Neural cell (in vitro differentiated cells): ENCODE measurements around the gene ZBTB40. TPM values are rescaled to one million over a fixed set of nuclear protein-coding genes. Genes with fewer than 3 reads are reported as not detected.

Experiments used
- H2AFZ ChIP-seq: fragments of 200-600, 300-800 bp; sonication (generic), shearing (Covaris generic); 2 replicates; pipeline ENCODE4 v1.6.0; 2014; ENCODE audit warnings: low read depth, mild to moderate bottlenecking, antibody characterized with exemption, low read length, moderate library complexity
- H3F3A ChIP-seq: fragments of 200-600 bp; shearing (Covaris generic); 2 replicates; pipeline ENCODE4 v1.6.1; 2016; ENCODE audit warnings: mild to moderate bottlenecking, moderate library complexity, mixed read lengths, antibody characterized with exemption, low read length; ENCODE audit not compliant: insufficient read depth, poor library complexity, severe bottlenecking
- H3K27ac ChIP-seq: fragments of 200-600, 300-800 bp; sonication (generic), shearing (Covaris generic); 2 replicates; pipeline ENCODE4 v1.5.1; 2014; ENCODE audit warnings: mild to moderate bottlenecking, low read length, moderate library complexity
- H3K27me3 ChIP-seq: fragments of 300-800, 200-600 bp; sonication (generic), shearing (Covaris generic); 2 replicates; pipeline ENCODE4 v1.6.0; 2014; ENCODE audit warnings: mild to moderate bottlenecking, low read depth, low read length, moderate library complexity; ENCODE audit not compliant: insufficient read depth
- H3K36me3 ChIP-seq: fragments of 300-800, 200-600 bp; sonication (generic), shearing (Covaris generic); 2 replicates; pipeline ENCODE4 v1.5.1; 2014; ENCODE audit warnings: mild to moderate bottlenecking, antibody characterized with exemption, low read length, moderate library complexity; ENCODE audit not compliant: insufficient read depth
- H3K4me2 ChIP-seq: fragments of 300-800, 200-600 bp; sonication (generic), shearing (Covaris generic); 2 replicates; pipeline ENCODE4 v1.6.0; 2014; ENCODE audit warnings: mild to moderate bottlenecking, low read length
- H3K4me3 ChIP-seq: fragments of 300-800, 200-600 bp; sonication (generic), shearing (Covaris generic); 2 replicates; pipeline ENCODE4 v1.5.1; 2014; ENCODE audit warnings: mild to moderate bottlenecking, low read length, moderate library complexity
- H3K79me2 ChIP-seq: fragments of 200-600 bp; shearing (Covaris generic); replicated peaks from 2 replicates; pipeline ENCODE4 v1.6.0; 2014; ENCODE audit warnings: mild to moderate bottlenecking, low read length, moderate library complexity; ENCODE audit not compliant: insufficient read depth
- H3K9ac ChIP-seq: fragments of 300-800, 200-600 bp; sonication (generic), shearing (Covaris generic); 2 replicates; pipeline ENCODE4 v1.6.1; 2016; ENCODE audit warnings: mild to moderate bottlenecking, low read length, mixed read lengths
- H3K9me2 ChIP-seq: fragments of 200-600 bp; shearing (Covaris generic); 2 replicates; pipeline ENCODE4 v1.6.1; 2016; ENCODE audit warnings: mild to moderate bottlenecking, low read length, mixed read lengths; ENCODE audit not compliant: insufficient read depth
- H3K9me3 ChIP-seq: fragments of 200-600, 300-800 bp; sonication (generic), shearing (Covaris generic); 2 replicates; pipeline ENCODE4 v1.6.1; 2016; ENCODE audit warnings: mild to moderate bottlenecking, mixed run types, low read length, moderate library complexity, mixed read lengths
- H4K20me1 ChIP-seq: fragments of 200-600 bp; shearing (Covaris generic); 2 replicates; pipeline ENCODE4 v1.6.1; 2016; ENCODE audit warnings: mild to moderate bottlenecking, mixed run types; ENCODE audit not compliant: insufficient read depth
- EP300 ChIP-seq: fragments of 450-650 bp; conservative IDR thresholded peaks from 2 replicates; pipeline ENCODE4 v1.6.1; 2014; ENCODE audit warnings: antibody characterized with exemption, mild to moderate bottlenecking, moderate library complexity; ENCODE audit not compliant: poor library complexity, severe bottlenecking
- EZH2 ChIP-seq: fragments of 200-600, 300-800 bp; shearing (Covaris generic), sonication (generic); IDR thresholded peaks from 2 replicates; pipeline ENCODE4 v1.6.1; 2014; ENCODE audit warnings: antibody characterized with exemption, low read length, borderline replicate concordance, mild to moderate bottlenecking; ENCODE audit not compliant: insufficient read depth, poor library complexity, severe bottlenecking
- MXI1 ChIP-seq: fragments of 450-650 bp; conservative IDR thresholded peaks from 2 replicates; pipeline ENCODE4 v1.6.1; 2014; ENCODE audit warnings: antibody characterized with exemption, mild to moderate bottlenecking; ENCODE audit not compliant: poor library complexity, severe bottlenecking
- POLR2AphosphoS5 ChIP-seq: IDR thresholded peaks from 2 replicates; pipeline ENCODE4 v1.6.1; 2012
- RAD21 ChIP-seq: fragments of 450-650 bp; conservative IDR thresholded peaks from 2 replicates; pipeline ENCODE4 v1.6.1; 2014; ENCODE audit warnings: antibody characterized with exemption, mild to moderate bottlenecking, moderate library complexity
- SMC3 ChIP-seq: fragments of 450-650 bp; conservative IDR thresholded peaks from 2 replicates; pipeline ENCODE4 v1.6.1; 2014; ENCODE audit warnings: antibody characterized with exemption, mild to moderate bottlenecking, moderate library complexity; ENCODE audit not compliant: poor library complexity
- TAF1 ChIP-seq: IDR thresholded peaks from 2 replicates; pipeline ENCODE4 v1.6.1; 2012; ENCODE audit warnings: low read depth
- polyA plus RNA-seq: library from polyadenylated mRNA; depleted of rRNA; stranded (reverse); fragments of >200 nt; gene quantifications from 2 replicates; pipeline ENCODE4 v1.2.3, GENCODE V29; 2014
- TF ChIP-seq, protein P1 (sequence below): IDR thresholded peaks from 2 replicates; pipeline ENCODE4 v1.6.1; 2012; ENCODE audit warnings: borderline replicate concordance
- TF ChIP-seq, protein P2 (sequence below): fragments of 450-650 bp; IDR thresholded peaks from 2 replicates; pipeline ENCODE4 v1.5.1; 2014; ENCODE audit warnings: antibody characterized with exemption, mild to moderate bottlenecking, moderate library complexity; ENCODE audit not compliant: poor library complexity, severe bottlenecking

ZBTB40 gene
- polyA plus RNA-seq, 1 donor from 2014 or later, result 12.7 TPM

DNA sequence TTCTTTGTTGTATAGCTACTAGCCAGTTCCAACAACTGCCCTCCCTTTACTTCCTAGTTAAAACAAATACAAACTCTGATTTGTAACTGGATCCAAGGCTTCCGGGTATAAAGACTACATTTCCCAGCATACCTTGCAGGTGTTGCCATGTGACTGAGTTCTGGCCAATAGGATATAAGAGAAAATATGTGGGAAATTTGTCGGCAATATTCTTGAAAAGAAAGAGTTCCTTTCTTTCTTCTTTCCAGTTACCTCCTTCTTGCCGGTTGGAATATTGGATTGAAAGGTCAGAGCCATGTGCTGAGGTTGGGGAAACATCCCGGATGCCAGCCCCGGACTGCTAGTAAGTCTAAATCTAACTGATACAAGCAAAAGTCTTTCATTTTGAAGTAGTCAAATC is 23.0 kb upstream of the ZBTB40 start:
- TF ChIP-seq TAF1 (no peak), SMC3 (no peak), MXI1 (no peak)
- TF ChIP-seq, protein P1, sequence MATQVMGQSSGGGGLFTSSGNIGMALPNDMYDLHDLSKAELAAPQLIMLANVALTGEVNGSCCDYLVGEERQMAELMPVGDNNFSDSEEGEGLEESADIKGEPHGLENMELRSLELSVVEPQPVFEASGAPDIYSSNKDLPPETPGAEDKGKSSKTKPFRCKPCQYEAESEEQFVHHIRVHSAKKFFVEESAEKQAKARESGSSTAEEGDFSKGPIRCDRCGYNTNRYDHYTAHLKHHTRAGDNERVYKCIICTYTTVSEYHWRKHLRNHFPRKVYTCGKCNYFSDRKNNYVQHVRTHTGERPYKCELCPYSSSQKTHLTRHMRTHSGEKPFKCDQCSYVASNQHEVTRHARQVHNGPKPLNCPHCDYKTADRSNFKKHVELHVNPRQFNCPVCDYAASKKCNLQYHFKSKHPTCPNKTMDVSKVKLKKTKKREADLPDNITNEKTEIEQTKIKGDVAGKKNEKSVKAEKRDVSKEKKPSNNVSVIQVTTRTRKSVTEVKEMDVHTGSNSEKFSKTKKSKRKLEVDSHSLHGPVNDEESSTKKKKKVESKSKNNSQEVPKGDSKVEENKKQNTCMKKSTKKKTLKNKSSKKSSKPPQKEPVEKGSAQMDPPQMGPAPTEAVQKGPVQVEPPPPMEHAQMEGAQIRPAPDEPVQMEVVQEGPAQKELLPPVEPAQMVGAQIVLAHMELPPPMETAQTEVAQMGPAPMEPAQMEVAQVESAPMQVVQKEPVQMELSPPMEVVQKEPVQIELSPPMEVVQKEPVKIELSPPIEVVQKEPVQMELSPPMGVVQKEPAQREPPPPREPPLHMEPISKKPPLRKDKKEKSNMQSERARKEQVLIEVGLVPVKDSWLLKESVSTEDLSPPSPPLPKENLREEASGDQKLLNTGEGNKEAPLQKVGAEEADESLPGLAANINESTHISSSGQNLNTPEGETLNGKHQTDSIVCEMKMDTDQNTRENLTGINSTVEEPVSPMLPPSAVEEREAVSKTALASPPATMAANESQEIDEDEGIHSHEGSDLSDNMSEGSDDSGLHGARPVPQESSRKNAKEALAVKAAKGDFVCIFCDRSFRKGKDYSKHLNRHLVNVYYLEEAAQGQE, result no peak

DNA sequence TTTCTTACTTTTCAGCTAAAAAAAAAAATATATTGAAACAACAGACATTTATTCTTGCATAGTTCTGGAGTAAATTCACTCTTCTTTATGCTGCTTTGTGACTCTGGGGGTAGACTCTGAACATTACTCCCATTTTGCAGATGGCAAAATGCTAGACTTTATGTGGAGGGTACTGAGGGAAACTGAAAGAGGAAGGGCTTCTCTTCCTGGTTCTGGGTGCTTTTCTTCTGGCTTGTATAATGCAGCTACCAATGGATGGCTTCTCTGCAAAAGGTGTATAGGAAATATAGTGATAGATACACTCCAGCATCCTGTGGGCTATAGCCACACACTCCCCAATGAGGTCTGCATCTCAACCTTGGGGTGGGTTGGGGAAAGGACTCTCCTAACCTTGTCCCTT is 19.7 kb upstream of the ZBTB40 start:
- TF ChIP-seq MXI1 (no peak), EP300 (no peak), SMC3 (no peak), TAF1 (no peak), EZH2 (no peak), RAD21 (no peak), POLR2AphosphoS5 (no peak)
- TF ChIP-seq, protein P2, sequence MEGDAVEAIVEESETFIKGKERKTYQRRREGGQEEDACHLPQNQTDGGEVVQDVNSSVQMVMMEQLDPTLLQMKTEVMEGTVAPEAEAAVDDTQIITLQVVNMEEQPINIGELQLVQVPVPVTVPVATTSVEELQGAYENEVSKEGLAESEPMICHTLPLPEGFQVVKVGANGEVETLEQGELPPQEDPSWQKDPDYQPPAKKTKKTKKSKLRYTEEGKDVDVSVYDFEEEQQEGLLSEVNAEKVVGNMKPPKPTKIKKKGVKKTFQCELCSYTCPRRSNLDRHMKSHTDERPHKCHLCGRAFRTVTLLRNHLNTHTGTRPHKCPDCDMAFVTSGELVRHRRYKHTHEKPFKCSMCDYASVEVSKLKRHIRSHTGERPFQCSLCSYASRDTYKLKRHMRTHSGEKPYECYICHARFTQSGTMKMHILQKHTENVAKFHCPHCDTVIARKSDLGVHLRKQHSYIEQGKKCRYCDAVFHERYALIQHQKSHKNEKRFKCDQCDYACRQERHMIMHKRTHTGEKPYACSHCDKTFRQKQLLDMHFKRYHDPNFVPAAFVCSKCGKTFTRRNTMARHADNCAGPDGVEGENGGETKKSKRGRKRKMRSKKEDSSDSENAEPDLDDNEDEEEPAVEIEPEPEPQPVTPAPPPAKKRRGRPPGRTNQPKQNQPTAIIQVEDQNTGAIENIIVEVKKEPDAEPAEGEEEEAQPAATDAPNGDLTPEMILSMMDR, result no peak
- TF ChIP-seq, protein P1, result no peak
- no peaks in the 10 kb centered on the region for H3F3A ChIP-seq
- H4K20me1 ChIP-seq, result no peaks in the 10 kb centered on the region
- no peak overlapping the region for H3K9ac ChIP-seq
- no peaks in the 10 kb centered on the region for H3K79me2 ChIP-seq
- H3K4me2 ChIP-seq, result no peak overlapping the region
- no peak overlapping the region for H3K27ac ChIP-seq
- H3K9me3 ChIP-seq, result no peaks in the 10 kb centered on the region
- H2AFZ ChIP-seq, result no peak overlapping the region
- H3K36me3 ChIP-seq, result no peaks in the 10 kb centered on the region
- H3K27me3 ChIP-seq, result no peaks in the 10 kb centered on the region
- no peak overlapping the region for H3K4me3 ChIP-seq
- no peaks in the 10 kb centered on the region for H3K9me2 ChIP-seq

More for the DNA sequence above, 23.0 kb upstream of the ZBTB40 start:
- Histone ChIP-seq H3F3A (no peaks in the 10 kb centered on the region), H3K4me3 (no peak overlapping the region), H3K9ac (no peak overlapping the region), H3K79me2 (no peaks in the 10 kb centered on the region), H3K27me3 (no peaks in the 10 kb centered on the region), H3K9me2 (no peaks in the 10 kb centered on the region), H3K9me3 (no peaks in the 10 kb centered on the region), H2AFZ (no peak overlapping the region), H3K4me2 (no peak overlapping the region), H3K27ac (no peak overlapping the region), H3K36me3 (no peaks in the 10 kb centered on the region), H4K20me1 (no peaks in the 10 kb centered on the region)
